GM18526 (cell line): Measurements from ENCODE around the gene MLIP.

ENCODE experiments used
- POLR2A ChIP-seq: IDR thresholded peaks from 3 replicates; pipeline ENCODE4 v1.6.1; 2011; ENCODE audit not compliant: insufficient read length; ENCODE audit errors: extremely low read depth

Gene MLIP

DNA sequence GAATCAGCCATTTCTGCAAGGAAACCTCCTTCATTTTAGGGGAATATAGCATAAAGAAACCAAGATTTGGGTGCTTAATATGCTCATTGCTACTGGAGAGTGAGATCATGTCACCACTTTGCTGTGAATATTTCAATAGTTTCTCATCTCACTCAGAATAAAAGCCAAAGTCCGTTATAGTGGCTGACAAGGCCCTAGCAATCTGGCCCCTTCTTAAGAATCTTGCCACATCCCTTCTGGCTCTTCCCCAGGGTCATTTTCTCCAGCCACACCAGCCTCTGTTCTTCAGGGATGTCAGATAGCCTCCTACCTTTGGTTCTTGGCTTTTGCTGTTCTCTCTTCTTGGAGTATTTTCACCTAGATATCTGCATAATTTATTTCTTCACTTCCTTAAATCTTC lies 24.8 kb upstream of the MLIP start:
- TF ChIP-seq POLR2A = no peak

DNA sequence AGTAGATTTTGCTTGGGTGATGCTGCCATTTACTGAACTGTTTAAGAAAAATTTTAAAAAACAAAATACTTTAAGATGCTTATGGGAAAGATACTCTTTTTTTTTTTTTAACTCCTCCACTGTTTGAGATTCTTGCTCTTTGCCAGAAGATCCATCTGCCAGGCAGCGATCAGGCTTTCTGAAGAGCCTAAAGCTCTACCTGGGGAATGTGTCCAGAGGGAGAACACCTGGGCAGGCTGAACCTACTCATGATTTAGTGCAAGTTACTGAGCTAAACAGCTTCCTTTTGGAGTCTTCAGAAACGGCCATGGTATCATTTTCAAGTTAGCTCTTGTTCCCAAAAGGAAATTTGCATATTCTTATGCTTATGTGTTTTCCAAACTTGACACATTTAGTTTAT lies 23.5 kb upstream of the MLIP start:
- TF ChIP-seq POLR2A = no peak

DNA sequence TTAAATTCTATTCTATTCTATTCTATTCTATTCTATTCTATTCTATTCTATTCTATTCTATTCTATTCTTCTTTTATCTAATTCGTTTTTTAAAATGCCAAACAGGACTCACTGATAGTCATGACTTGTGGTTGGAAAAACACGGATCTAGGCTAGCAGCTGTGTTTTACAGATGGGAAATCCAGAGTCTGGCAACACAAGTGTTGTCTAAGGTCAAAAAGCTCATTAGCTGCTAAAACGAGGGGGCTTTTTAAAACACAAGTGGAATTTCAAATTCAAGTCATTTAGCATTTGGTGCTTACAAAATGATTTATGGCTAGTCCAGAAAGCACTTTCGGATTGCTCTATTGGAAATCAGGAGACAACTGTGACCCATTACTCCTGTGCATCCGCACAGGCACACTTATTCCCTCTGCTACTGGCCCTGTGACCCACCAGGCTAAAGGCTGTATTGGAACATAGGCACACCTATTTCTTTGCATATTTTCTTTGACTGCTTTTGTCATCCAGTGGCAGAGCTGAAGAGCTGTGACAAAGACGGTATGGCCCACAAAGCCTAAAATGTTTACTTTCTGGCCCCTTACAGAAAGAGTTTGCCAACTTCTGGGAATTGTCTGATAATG lies 17.8 kb upstream of the MLIP start:
- no peak for TF ChIP-seq POLR2A

DNA sequence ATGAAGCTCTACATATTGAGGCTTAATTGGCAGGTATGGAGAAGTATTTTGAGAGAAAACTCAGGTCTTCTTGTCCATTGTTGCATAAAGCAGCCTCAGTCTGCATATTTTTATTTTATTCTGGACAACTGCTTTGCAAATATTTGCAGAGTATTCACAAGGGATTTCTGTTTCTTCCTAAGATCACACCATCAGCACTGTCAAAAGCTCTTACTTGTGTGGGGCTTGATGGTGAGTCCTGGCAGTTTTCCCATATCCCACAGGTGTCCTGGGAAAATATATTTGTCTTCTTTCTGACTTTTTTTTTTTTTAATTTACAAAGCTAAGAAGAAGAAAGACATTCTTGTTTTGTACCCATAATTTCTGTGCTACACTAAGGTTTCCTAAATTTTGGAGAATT lies 16.9 kb upstream of the MLIP start:
- no peak for TF ChIP-seq POLR2A

DNA sequence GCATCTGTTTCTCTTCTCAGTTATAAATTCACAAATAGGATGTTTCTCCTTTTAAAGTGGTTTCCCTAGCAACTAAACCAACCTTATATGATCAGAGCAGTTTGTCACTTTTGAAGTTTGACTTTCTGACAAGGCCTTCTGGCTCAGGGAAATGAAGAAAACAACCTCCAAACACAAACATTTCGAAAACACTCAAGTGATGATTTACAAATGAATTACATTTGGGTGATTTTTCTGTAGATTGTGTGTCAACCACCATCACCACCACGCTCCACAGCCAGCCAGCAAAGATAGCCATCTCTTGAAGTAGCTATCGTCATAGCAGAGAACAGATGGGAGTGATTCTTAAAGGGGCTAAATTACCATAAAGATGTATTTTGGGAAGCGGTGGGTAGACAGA lies 16.5 kb upstream of the MLIP start:
- TF ChIP-seq POLR2A = no peak

DNA sequence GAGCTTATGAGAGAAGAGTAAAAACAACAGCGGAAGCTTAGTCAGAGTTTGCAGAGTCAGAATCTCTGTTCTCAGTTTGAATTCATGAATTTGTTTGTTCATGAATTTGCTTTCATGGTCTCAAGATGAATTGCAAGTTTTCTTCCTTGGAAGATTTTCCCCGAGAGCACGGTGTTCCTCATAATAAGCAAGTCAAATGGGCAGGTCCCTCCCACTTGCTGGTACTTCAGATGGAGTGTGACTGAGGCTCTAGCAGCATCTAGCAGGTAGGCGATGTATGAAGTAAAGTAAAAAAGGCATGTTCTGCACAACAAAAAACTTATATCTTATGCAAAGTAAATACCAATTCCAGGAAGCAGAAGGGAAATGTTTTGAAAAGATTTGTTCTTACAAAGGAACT lies 15.5 kb upstream of the MLIP start:
- no peak for TF ChIP-seq POLR2A

DNA sequence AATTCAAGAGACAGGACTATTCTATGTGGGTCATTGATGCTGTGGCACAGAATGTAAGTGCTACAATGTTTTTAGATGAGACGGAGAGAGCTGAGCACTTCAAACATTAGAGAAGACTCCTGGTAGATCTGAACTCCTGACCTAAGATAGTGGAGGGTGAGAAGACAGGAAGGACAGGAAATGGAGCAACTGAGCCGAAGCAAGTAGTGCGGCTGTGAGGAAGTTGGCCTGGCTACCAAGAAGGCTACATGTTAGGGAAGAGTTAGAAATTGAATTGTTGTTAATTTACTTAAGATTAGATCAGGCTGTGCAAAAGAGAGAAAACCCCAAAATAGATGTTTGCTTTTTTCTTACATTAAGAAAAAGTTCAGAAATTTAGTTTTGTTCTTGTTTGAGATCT lies 14.4 kb upstream of the MLIP start:
- no peak for TF ChIP-seq POLR2A

DNA sequence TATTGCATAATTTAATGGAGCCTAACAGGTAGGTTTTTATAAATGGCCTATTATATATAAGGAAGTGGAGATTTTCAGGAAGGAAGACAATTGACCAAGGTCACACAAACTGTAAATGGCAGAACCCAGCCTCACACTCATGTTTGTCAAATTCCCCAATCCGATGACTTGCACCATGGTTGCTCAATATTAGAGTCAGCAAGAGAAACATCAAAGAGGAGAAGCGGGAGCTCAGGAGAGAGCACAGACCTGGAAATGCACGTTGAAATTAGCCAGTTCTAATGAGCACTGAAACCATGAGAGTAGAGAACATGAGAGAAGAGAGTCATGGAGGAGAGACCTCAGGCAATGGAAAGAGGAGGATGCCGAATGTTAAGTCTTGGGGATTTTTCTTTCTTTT lies 13.5 kb upstream of the MLIP start:
- TF ChIP-seq POLR2A = no peak

DNA sequence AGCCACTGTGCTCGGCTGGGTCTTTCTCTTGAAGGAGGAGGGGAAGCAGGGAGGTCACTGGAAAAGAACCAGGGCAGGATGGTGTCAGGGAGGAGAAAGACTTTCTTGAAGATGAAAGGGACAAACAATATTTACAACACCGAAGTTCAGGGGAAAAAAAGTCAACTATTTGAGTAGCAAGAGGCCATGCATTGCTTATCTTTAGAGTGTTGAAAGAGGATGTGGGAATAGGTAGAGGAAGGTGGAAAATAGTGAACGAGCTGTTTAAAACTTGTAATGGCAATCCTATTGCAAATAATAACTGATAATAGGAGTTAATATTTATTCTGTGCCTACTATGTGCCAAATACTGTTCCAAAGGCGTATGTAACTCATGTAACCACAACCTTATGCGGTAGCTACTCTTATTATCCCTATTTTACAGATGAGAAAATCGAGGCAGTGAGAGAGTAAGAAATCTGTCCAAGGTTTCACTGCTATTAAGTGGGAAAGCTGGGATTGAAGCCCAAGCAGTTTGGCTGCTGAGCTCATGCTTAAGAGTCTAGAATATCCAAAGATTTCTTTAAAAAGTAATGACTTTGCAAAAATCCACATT lies 12.7 kb upstream of the MLIP start:
- TF ChIP-seq POLR2A = no peak

DNA sequence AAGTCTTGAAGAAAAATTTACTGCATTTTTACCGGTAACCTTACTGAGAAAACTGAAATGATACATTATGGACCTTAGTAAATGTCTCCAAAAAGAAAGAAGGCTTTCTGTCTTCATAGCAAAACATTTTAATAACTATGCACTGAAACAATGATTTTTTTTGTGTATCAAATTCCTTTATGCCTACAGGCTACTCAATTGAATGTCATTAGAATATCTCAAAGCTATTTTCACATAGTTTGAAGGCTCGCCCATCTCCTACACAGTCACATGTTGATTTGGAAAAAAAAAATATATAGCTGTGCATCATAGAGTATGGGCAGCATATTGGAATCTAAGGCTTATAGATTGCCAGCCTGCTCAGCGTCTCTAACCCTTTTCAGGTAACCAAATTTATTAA lies 12.0 kb upstream of the MLIP start:
- TF ChIP-seq POLR2A = no peak

DNA sequence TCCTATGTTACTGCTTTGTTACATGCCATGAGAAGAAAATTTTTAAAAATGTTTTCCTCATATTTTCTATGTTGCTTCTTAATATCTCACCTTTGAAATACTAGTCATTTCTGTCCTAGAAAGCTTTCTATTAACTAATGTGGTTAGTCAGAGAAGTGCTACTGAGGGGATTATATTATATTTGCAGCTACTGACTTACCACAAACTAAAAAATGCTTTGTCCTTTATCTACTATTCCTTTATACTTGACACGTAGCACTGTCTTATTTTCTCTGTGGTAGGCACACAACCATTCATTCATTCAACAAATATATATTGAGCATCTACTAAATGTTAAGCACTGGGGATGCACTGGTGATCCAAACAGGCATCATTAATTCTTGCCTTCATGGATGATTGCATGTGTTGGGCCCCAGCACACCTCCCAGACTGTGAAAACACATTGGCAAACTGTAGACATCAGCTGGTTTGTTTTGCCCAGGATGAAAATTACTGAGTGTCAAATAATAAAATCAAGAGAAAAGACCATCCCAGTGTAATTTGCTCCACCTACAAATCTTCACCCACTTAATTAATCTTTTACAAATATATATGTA lies 10.7 kb upstream of the MLIP start:
- TF ChIP-seq POLR2A = no peak

DNA sequence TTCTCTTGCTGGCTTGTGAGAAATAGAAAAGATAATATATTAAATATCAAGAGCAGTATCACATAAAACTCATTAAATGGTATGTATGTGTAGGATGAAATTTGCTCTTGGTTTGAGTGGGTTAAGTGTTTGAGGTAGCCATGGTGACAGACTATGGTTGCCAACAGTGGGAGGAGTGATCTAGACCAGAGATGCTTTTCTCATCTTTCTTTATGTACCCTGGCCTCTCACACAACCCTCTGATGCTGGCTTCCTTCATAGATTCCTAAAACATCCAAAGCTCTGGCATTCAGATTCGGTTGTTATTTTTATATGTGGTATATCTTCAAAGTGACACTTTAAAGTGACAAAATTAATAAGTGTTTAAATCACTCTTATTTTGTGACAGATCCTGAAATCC lies 9.0 kb upstream of the MLIP start:
- TF ChIP-seq POLR2A = no peak

DNA sequence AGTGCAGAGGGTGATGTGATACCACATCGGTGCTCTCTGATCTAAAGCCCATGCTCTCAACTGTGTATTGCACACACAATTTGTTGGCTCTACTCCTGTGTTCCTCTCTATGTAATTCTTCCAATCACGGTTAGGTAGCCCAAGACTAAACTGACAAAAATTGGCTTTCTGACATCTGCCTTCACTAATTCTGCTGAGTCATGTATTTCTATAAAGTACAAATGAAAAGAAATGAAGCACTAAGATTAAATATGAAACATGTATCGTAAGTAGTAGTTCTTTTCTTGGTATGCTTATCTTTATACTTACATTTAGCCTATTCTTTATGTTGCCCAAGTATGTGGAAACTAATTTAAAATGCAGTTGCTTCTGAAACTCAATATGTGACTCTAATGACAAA lies 7.7 kb upstream of the MLIP start:
- TF ChIP-seq POLR2A = no peak

DNA sequence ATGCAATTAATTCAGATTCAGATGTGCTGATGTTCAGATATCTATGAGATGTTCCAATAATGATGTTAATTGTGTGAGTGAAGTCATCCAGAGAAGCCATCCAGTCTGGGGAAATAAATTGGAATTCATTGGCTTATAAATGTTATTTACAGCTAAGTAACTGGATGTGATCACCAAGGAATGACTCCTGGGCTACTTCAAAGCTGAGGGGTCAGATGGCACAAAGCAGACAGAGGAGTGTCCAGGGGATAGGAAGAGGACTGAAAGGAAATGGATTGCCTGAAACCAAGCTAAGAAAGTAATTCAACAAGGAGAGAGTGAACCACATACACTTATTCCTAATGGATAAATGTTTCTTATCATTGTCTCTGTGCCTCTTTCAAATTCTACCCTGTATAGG lies 4.5 kb upstream of the MLIP start:
- TF ChIP-seq POLR2A = no peak

DNA sequence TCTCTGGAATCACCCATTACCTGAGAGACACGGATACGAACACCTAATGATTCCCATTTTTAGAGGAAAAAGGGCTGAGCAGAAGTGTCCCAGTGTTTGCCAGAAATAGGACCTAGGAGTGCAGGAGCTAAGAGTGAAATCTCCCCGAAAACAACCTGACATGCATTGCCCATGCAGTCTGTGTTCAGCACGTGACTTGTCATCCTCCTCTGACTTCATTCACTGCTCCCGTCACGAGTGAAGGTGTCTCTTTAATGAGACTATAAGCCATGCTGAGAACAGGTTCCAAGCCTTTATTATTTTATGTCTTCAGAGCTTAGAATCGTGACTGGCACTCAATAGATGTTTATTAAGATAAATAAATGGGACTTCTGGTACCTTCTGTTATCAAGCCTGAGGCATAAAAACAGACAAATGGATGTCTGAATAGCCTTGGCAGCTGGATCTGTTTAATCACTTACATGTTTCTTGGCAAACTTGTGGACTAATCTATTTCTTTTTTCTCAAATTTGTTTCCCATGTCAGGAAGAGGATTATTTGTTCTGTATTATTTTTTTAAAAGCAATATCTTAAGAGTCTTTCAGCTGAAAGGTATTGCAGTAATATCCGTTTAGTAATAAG lies 3.7 kb upstream of the MLIP start:
- TF ChIP-seq POLR2A = no peak

DNA sequence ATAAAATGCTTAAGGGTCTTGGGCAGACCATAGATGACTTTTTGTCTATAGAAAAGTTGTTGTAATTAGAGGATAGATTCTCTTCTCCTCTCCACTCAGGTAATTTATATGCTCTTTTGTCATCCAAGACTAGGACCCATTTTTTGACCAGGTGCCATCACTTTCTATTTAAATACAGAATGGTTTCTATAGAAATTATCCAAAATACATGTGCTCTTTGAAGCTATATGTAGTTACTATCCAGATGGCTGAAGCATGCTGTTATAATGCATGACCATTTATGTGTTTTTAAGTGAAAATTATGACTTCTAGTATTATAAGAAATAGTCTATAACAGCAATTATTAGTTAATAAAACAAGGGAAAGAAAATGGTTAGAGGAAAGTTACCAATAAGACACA lies 3.0 kb upstream of the MLIP start:
- TF ChIP-seq POLR2A = no peak

DNA sequence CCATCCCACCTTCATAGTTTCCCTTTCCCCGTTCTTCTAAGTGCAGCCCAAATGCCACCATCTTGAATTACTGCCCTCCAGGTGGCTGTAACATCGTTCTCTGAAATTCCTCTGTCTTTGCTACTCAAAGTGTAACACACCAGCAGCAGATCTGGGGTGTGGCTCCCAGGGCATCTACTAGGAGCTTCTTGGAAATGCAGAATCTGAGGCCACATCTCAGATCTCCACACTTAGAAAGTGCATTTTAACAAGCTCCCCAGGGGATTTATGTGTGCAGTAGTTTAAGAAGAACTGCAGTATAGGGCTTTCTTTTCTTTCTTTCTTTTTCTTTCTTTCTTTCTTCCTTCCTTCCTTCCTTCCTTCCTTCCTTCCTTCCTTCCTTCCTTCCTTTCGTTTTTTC lies 1.7 kb upstream of the MLIP start:
- TF ChIP-seq POLR2A = no peak

DNA sequence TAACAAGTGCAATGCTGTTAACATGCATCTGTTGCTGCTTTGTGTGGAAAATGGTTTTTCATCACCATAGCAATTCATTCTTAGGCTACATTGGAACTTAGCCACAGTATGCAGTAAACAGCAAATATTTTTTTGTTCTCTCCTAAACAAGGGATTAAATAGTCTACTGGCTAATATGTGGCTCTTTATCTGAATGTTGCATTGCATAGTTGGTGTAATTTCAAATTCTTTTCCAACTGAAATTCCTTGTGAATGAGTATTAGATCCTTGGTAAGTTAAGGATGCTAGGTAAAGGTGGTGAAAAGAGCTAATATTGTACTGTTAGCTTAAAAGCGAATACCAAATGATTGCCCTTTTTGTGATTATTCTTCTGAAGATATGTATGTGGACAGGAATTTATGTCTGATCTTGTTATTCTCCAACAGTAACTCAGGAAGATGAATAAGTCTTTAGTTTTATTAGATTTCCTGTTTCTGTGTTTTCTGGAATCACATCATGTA lies 958 bp downstream of the MLIP start:
- no peak for TF ChIP-seq POLR2A
